COLO829 (cell line): ENCODE results near the gene TRHDE.

Experiments used
- DNase-seq: peaks from one replicate; pipeline ENCODE4 v3.0.0; 2012; ENCODE audit warnings: low spot score

The TRHDE gene, protein sequence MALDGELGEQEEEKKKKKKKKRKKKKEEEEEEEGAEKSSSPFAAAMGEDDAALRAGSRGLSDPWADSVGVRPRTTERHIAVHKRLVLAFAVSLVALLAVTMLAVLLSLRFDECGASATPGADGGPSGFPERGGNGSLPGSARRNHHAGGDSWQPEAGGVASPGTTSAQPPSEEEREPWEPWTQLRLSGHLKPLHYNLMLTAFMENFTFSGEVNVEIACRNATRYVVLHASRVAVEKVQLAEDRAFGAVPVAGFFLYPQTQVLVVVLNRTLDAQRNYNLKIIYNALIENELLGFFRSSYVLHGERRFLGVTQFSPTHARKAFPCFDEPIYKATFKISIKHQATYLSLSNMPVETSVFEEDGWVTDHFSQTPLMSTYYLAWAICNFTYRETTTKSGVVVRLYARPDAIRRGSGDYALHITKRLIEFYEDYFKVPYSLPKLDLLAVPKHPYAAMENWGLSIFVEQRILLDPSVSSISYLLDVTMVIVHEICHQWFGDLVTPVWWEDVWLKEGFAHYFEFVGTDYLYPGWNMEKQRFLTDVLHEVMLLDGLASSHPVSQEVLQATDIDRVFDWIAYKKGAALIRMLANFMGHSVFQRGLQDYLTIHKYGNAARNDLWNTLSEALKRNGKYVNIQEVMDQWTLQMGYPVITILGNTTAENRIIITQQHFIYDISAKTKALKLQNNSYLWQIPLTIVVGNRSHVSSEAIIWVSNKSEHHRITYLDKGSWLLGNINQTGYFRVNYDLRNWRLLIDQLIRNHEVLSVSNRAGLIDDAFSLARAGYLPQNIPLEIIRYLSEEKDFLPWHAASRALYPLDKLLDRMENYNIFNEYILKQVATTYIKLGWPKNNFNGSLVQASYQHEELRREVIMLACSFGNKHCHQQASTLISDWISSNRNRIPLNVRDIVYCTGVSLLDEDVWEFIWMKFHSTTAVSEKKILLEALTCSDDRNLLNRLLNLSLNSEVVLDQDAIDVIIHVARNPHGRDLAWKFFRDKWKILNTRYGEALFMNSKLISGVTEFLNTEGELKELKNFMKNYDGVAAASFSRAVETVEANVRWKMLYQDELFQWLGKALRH

DNA sequence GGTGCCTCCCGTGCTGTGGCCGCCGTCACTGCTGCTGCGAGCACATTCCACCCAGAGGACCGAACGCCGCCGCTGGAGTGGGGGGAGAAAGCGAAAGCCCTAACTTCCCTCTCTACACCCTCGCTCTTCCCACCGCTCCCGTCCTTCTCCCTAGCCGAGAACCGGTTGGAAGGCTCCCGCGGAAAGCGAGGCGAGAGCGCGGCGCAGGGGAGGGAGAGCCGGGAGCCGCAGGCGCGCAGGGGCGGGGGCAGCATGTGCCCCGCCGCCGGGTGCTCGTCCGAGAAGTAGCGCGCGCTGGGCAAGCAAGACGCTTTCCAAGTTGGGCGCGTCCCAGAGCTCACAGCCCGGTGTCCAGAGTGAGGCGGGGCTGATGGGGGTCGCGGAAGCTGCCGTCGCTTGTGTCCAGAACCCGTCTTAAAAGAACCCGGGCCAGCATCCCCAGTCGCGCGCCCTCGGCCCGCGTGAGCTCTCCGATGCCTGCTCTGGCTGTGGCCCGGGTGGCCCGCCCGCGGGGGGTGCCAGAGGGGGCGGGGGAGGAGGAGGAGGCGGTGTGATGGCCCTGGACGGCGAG, at the start of gene TRHDE:
Gene TRHDE (plus strand): TSS at position 280 of the 571 bp plus-strand sequence. CDS start 274 bp downstream, at position 554.
- no peak for DNase-seq

DNA sequence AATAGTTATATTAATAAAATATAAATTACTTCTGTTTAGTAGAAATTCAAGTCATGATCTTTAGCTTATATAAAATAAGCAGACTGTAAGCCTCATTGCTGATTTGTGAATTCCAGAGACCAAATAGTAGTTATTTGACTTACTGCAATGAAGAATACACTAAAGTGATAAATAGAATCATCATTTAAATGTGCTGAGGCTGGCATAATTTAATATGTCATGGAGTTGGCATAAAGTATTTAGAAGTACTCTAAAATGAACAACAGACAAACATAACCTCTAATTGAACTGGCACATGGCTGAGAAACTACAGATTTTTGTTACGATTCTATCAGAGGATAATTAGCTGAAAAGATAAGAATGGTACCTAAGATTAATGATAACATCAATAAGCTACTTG, 45.7 kb upstream of the TRHDE start:
- DNase-seq, result no peak

DNA sequence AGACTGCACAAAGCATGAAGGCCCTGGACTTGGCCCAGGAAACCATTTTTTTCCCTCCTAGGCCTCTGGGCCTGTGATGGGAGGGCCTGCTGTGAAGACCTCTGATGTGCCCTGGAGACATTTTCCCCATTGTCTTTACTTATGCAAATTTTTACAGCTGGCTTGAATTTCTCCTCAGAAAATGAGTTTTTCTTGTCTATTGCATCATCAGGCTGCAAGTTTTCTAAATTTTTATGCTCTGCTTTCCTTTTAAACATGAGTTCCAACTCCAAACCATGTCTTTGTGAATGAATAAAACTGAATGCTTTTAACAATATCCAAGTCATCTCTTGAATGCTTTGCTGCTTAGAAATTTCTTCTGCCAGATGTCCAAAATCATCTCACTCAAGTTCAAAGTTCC, 43.7 kb upstream of the TRHDE start:
- no peak for DNase-seq

DNA sequence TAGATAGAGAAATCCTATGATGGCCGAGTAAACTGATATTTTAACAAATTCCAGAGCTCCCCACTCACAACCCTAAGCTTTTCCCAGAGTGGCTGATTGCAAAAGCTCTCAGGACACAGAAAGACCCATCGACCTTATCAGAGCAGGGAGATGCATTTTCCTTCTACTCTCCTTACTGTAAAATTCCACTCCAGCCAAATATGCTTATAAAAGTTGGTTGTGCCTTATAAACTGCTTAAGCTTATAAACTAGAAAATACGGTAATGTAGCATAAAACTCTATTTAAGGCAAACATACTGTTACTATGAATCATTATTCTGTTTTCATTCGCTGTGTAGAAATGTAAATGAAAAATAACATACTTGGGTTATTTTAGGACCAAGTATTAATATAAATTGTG, 41.6 kb upstream of the TRHDE start:
- DNase-seq, result no peak

DNA sequence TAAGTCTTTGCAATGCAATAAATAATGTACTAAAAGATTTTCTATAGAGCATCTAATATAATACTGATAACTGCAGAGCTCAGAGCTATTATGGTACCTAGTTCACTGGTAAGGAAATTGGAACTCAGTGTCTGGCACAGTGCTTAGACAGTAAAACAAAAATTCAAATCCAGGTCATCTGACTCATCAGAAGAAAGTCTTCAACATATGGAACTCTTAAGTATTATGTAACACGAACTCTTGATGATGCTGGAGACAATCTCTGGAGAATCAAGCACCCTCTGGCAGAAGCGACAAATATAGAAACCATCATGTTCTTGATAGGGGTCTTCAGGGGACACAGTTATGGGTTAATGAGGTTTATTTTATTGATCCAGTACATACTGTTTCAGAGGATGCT, 37.3 kb upstream of the TRHDE start:
- no peak for DNase-seq

DNA sequence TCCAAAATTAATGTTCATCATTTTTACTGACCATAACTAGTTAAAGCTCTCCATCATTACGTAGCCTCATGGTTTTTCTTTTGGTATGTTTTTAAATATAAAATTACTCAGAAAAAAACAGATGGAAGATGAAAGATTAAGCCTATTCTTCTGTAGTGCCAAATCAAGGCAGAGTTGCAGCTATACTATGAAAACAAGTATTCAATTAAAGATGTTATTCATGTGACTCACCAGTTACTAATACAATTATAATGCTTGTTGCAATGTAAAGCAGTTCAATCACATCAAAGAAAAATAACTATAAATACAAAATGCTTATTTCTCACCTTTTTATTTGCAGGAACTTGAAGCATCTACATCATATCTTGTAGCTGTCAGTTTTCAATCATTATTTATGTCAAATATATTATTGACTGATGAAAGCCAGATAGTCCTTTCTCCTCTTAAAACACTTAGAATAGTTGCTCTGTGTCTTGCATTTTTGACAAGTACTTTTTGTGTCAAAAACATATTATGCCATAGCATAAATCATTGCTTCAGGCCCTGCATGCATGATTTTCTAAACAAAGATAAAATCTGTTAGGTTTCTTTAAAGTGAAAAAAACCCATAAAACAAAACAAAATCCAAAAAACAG, 36.0 kb upstream of the TRHDE start:
- DNase-seq, result no peak

DNA sequence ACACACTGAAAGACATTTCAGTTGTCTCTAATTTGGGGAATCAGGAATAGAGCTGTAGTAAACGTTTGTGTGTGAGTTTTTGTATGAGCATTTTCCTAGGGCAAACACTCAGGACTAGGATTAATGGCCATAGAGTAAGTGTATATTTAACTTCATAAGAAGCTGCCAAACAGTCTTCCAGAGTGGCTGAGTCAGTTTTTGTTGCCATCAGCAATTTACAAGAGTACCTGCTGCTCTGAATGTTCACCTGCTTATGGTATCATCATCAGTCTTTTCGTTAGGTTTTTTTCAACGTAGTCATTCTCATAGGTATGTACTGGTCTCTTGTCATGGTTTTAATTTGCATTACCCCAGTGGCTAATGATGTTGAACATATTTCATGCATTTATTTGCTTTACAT, 30.6 kb upstream of the TRHDE start:
- DNase-seq, result no peak

DNA sequence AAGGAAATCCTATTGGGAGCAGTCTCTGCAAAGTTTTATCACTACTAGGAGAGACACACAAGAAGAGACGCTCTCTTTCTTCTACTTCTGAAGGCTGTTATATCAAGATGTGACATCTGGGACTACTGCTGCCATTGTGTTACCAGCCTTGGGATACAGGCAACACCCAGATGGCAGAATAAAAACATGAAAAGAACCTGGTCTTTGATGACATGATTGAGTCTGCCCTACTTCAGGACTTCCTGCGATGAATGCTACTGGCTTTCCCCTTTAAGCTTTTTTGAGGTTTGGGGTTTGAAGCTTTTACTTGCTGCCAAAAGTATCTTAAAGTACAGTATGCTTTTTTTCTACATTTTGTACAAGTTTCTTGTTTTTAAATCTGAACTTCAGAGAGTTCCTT, 29.2 kb upstream of the TRHDE start:
- no peak for DNase-seq

DNA sequence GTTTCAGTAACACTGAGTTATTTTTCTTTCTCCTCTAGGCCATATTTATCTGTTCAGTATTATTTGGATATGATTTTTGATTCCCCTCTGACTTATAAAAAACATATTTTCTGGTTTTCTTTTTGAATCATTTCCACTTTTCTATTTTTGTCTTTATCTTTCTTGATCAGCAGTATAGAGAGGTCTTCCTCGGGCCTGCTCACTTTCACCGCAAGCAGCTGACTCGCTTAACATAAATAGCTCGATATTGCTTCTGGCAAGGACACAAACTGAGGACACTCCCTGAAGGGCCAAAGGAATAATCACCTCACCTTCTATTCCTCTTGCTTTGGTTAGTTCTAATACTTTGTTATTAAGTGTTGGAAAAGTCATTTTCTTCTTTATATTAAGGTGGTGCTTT, 25.8 kb upstream of the TRHDE start:
- DNase-seq, result no peak

DNA sequence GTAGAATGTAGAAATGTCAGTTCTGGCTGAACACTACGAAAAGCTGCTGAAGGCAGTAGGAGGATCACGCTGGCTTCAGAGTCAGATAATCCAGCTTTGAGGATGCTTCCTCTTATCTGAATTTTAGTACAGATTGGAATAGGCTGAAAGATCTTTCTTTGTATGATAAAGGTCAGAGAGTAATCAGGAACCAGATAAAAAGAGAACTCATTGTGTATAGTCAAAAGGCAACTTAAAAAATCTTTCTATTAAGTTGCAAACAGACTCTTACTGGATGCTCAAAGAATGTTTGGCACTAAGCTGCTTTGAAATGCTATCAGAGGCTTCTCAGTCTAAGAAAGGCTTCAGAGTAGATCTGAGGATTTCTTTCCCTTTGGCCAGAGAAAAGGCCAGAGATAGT, 21.8 kb upstream of the TRHDE start:
- no peak for DNase-seq

DNA sequence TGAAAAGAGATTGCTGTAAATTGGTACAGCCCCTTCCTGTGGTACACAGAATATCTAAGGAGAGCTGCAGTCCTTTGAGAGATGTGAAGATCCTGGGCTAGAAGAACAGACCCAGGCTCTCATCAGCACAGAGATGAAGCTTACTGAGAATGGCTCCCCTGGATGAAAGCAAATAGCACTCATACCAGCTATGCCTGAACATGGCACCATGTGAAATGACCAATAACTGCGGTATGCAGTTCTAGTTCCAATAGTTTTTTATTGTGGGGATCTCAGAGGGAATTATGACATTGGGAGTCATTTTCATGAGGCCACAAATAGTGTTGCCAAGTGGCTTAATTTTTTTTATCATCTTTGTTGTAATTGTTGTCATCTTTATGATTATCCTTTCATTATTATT, 15.4 kb upstream of the TRHDE start:
- no peak for DNase-seq

DNA sequence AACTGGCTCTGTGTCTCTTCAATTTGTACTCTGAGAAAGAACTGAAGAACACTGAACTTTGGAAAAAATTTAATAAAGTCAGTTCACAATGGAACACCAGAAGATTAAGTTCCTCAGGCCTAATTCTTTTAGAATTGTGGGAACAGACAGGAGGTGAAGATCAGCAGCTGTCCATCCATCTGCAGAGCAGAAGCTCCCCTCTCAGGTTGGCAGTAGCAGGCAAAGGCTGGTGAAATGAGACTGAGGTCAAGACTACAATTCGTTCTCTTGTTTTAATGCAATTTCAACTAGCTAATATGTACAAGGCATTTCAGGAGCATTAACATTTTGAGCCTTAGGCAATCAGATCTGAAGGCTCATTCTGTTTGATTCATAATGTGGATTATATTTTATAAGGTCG, 10.3 kb upstream of the TRHDE start:
- DNase-seq, result no peak

DNA sequence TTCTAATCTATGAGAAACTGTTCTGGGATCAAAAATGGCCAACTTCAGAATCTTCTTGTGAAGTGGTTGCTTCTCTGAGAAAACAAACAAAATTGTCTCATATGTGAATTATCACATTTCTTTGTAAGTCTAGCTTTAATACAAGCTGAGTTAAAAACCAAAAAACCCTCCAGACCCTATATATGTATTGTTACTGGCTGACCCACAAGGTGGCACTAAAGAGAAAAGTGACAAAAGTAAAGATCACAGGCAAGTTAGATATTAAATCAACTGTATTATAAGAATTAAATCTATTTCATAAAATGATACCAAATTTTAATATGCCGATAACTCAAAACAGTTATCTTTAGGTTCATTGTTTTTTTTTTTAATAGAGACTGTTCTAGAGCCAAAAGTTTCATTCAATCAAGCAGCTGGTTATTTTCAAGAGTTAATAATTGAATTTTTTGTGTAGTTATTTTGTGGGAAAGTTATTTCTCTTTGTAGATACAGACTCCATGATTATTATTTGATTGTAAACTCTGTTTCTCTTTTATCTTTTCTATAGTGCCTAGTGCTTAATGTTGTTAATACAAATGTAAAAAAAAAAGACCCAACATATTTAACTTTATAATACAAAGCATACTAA, 7.5 kb upstream of the TRHDE start:
- no peak for DNase-seq

DNA sequence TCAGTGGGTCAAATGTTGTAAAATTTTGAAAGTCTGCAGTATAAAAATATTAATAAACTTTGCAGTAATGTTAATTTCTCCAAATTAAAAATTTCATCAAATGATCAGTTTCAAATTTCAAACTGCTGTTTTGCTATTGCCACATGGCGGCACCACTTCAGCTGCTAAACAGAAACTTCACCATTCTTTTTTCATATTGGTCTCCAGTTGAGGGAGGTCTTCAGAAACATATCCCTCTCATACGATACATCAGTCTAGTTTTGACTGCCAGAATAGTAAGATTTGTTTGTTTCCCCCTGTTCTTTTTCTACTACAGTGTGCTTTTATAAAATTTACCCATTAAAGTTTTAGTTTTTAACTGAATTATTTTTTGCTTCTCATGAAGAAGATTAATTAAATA, 4.2 kb upstream of the TRHDE start:
- DNase-seq, result no peak

DNA sequence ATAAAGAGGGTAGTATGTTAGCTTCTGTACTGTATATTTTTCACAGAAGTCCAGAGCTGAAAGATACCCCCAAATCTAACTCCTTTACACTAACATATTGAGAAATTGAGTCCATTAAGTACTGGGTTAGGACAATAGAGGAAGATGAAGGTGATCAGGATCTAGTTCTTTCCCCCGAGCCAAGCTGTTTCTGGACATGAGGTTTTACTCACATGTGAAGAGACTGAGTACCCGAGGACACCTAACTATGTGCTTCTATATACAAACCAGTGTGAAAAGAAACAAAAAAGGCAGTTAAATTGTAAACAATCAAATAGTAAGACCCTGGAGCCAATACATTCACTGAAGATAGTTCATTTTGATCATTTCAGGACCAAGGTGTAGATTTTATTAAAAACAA, 3.8 kb upstream of the TRHDE start:
- DNase-seq, result no peak

DNA sequence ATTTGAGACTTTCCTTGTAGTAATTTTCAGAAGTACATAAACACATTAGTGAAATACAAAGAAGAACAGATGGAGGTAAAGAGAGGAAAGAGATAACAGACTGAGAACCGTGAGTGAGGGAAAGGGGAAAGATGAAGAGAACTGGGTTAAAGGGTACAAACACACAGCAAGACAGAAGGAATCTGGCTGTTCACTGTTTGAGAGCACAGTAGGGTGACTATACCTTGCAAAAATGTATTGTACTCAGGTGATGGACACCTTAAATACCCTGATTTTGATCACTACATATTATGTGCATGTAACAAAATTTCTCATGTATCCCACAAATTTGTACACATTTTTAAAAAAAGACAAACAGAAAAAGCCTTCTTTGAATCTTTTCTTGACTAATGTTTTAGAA, 2.7 kb upstream of the TRHDE start:
- DNase-seq, result no peak

DNA sequence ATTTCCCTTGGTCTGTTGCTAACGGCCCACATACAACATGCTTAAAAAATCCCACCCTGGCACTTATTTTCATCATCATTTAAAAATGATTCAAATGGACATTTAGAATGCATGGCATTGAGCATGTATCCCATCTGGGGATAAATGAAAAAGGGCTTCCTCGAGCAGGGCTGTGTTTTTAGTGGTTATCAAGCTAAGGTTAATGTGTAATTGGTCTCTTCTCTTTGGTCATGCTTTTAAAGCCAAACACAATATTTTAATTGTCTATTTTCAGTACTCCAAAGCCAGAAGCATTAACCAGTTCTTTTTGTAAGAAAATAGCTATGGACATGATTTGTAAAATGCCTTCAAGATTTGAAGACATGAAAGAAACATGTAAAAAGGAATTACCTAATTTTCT, 1.9 kb upstream of the TRHDE start:
- no peak for DNase-seq

DNA sequence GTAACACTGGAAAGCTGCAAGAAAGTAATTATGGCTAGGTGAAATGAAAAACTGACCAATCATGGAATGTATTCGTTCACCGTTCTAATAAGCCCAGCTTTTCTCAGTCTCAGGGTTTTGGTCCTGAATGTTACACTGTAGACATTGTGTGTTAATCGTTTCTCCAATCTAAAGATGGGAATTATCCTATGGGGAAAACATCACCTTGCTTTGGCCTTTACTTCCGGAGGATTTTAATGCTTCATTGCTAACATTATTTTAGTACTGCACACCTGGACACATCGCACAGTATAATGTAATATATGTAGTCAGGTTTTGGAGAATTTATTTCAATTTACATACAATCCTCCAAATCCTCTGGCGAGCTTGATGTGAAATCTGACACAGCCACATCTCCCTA, 1.2 kb upstream of the TRHDE start:
- no peak for DNase-seq

DNA sequence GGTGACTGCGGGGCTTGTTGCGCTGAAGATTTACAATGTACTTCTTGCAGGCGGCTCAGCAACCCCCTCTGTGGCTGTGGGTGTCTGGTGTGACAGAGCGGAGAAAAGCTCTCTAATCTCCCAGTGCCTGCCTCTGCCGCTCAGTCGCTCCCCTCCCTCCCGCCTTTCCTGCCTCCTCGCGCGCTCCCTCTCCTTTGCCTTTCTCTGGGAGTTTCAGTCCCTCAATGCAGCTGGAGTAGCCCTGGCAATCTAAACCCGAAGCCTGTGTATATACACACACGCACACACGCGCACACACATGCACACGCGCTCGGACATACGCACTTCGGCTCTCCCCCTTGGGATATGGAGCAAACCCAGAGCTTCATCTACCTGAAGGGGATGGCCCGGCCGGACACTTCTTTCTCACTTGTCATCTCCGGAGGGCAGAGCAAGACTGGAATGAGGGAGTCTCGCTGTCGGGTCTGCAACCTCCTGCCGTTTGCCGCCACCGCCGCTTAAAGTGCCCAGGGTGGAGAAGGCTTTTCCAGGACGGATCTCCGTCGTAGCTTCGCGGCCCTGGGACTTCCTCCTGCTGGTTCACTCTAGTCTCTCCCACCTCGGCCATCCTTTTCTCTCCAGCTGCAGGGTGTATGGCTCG, 599 bp upstream of the TRHDE start:
- DNase-seq, result no peak

DNA sequence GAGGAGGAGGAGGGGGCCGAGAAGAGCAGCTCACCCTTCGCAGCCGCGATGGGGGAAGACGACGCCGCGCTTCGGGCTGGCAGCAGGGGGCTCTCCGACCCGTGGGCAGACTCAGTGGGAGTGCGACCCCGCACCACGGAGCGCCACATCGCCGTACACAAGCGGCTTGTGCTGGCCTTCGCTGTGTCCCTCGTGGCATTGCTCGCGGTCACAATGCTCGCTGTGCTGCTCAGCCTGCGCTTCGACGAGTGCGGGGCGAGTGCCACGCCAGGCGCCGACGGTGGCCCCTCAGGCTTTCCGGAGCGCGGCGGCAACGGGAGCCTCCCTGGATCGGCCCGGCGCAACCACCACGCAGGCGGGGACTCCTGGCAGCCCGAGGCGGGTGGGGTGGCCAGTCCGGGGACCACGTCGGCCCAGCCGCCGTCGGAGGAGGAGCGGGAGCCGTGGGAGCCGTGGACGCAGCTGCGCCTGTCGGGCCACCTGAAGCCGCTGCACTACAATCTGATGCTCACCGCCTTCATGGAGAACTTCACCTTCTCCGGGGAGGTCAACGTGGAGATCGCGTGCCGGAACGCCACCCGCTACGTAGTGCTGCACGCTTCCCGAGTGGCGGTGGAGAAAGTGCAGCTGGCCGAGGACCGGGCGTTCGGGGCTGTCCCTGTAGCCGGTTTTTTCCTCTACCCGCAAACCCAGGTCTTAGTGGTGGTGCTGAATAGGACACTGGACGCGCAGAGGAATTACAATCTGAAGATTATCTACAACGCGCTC, 745 bp downstream of the TRHDE start:
- DNase-seq, result no peak

DNA sequence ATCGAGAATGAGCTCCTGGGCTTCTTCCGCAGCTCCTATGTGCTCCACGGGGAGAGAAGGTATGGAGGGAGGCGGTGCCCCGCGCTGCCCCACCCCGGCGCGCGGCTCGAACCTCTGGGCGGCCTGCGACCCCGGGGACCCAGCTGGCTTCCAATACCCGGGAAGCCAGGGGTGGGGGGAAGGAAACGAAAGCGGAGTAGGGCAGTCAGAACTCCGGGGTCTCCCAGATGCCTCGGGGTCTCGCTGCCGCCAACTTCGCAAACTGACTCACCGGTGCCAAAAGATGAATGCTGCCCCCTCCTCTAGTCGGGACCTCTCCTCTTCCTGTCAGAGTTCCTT, 1.3 kb downstream of the TRHDE start:
- DNase-seq, result no peak
